ENCODE data around the gene ELOVL6. TPM values are rescaled to one million over a fixed set of nuclear protein-coding genes. Genes with fewer than 3 reads are reported as not detected.

The ELOVL6 gene
- total RNA-seq, 4 donors from 2014 or later = 0.10 to 0.42 (median 0.13) TPM; not detected in 1

GRCh38 chr4:110074570-110074969 lies 123.8 kb downstream of the ELOVL6 start:
- Histone ChIP-seq H3K9me3 (no peaks in the 10 kb centered on the region), H3K36me3 (no peaks in the 10 kb centered on the region), H3K27ac (no peak overlapping the region), H3K27me3 (no peaks in the 10 kb centered on the region), H3K4me3 (no peak overlapping the region), H3K4me1 (no peaks in the 10 kb centered on the region)
- in situ Hi-C loops (cut with MboI; ENCODE audit: low sequenced_read_pairs in 4 of 4) = no loop called here
- ATAC-seq (no peak), DNase-seq (no peak)
- intact Hi-C loops (cut with DNase I; ENCODE audit: low total_unique reads) = no loop called here
- no peak for TF ChIP-seq POLR2A (IDR thresholded peaks at IDR 0.05)
- TF ChIP-seq CTCF (IDR thresholded peaks at IDR 0.05 in 4 of 5, conservative IDR thresholded peaks at IDR 0.05 in 1 of 5) = no peak

- Histone ChIP-seq H3K27ac (no peak overlapping the region), H3K27me3 (no peaks in the 10 kb centered on the region), H3K9me3 (no peaks in the 10 kb centered on the region), H3K36me3 (no peaks in the 10 kb centered on the region), H3K4me1 (no peaks in the 10 kb centered on the region), H3K4me3 (no peak overlapping the region)
- intact Hi-C loops (cut with DNase I; ENCODE audit: low total_unique reads) = no loop called here
- no peak for TF ChIP-seq CTCF (IDR thresholded peaks at IDR 0.05 in 4 of 5, conservative IDR thresholded peaks at IDR 0.05 in 1 of 5)
- TF ChIP-seq POLR2A (IDR thresholded peaks at IDR 0.05) = no peak
- in situ Hi-C loops (cut with MboI; ENCODE audit: low sequenced_read_pairs in 4 of 4) = no loop called here
- ATAC-seq = no peak
- DNase-seq = no peak
These were observed 125.2 kb downstream of the ELOVL6 start for GRCh38 chr4:110073053-110073845.

GRCh38 chr4:110071466-110071865 lies 126.9 kb downstream of the ELOVL6 start:
- intact Hi-C loops (cut with DNase I; ENCODE audit: low total_unique reads) (no loop called here), in situ Hi-C loops (cut with MboI; ENCODE audit: low sequenced_read_pairs in 4 of 4) (no loop called here)
- Histone ChIP-seq H3K9me3 (no peaks in the 10 kb centered on the region), H3K27me3 (no peaks in the 10 kb centered on the region), H3K4me3 (no peak overlapping the region), H3K27ac (no peak overlapping the region), H3K36me3 (no peaks in the 10 kb centered on the region), H3K4me1 (no peaks in the 10 kb centered on the region)
- DNase-seq = no peak
- no peak for TF ChIP-seq POLR2A (IDR thresholded peaks at IDR 0.05)
- no peak for TF ChIP-seq CTCF (IDR thresholded peaks at IDR 0.05 in 4 of 5, conservative IDR thresholded peaks at IDR 0.05 in 1 of 5)
- no peak for ATAC-seq

GRCh38 chr4:110068248-110068647 lies 130.2 kb downstream of the ELOVL6 start:
- Histone ChIP-seq H3K4me1 (no peaks in the 10 kb centered on the region), H3K4me3 (no peak overlapping the region), H3K27me3 (no peaks in the 10 kb centered on the region), H3K36me3 (no peaks in the 10 kb centered on the region), H3K9me3 (no peaks in the 10 kb centered on the region), H3K27ac (no peak overlapping the region)
- no peak for TF ChIP-seq POLR2A (IDR thresholded peaks at IDR 0.05)
- no peak for TF ChIP-seq CTCF (IDR thresholded peaks at IDR 0.05 in 4 of 5, conservative IDR thresholded peaks at IDR 0.05 in 1 of 5)
- DNase-seq = no peak
- ATAC-seq = no peak
- intact Hi-C loops (cut with DNase I; ENCODE audit: low total_unique reads) = no loop called here
- in situ Hi-C loops (cut with MboI; ENCODE audit: low sequenced_read_pairs in 4 of 4) = no loop called here
